Epidermal melanocyte (primary cell): ENCODE measurements around the gene TSPAN14.

ENCODE experiments used
- DNase-seq: peaks from one replicate; pipeline ENCODE4 v3.0.0; 2011; ENCODE audit warnings: low spot score; ENCODE audit not compliant: insufficient read length

The TSPAN14 gene

GRCh38 chr10:80421707-80422536, 32.2 kb upstream of the TSPAN14 start:
- DNase-seq, result no peak

GRCh38 chr10:80425901-80426300, 28.2 kb upstream of the TSPAN14 start:
- DNase-seq, result no peak

- DNase-seq, result no peak
Measured at GRCh38 chr10:80427541-80427940, 26.6 kb upstream of the TSPAN14 start.

- no peak for DNase-seq
Measured at GRCh38 chr10:80429521-80429973, 24.6 kb upstream of the TSPAN14 start.

- no peak for DNase-seq
Measured at GRCh38 chr10:80433134-80433533, 21.0 kb upstream of the TSPAN14 start.

- no peak for DNase-seq
Measured at GRCh38 chr10:80436446-80437098, 17.5 kb upstream of the TSPAN14 start.

- DNase-seq, result no peak
Measured at GRCh38 chr10:80437227-80437626, 16.9 kb upstream of the TSPAN14 start.

- no peak for DNase-seq
Measured at GRCh38 chr10:80441831-80442230, 12.3 kb upstream of the TSPAN14 start.

- DNase-seq, result no peak
Measured at GRCh38 chr10:80442879-80443278, 11.2 kb upstream of the TSPAN14 start.

GRCh38 chr10:80443531-80443974, 10.6 kb upstream of the TSPAN14 start:
- no peak for DNase-seq

GRCh38 chr10:80444124-80444523, 10.0 kb upstream of the TSPAN14 start:
- DNase-seq, result no peak

GRCh38 chr10:80444646-80445319, 9.3 kb upstream of the TSPAN14 start:
- DNase-seq, result peak; percentile 58

GRCh38 chr10:80447436-80448190, 6.5 kb upstream of the TSPAN14 start:
- no peak for DNase-seq

- no peak for DNase-seq
Measured at GRCh38 chr10:80448209-80448942, 5.7 kb upstream of the TSPAN14 start.

- no peak for DNase-seq
Measured at GRCh38 chr10:80449520-80449919, 4.6 kb upstream of the TSPAN14 start.

- DNase-seq, result no peak
Measured at GRCh38 chr10:80451132-80451531, 3.0 kb upstream of the TSPAN14 start.

GRCh38 chr10:80452069-80452468, 2.0 kb upstream of the TSPAN14 start:
- DNase-seq, result peak; percentile 58

- DNase-seq, result no peak
Measured at GRCh38 chr10:80452640-80453039, 1.5 kb upstream of the TSPAN14 start.

GRCh38 chr10:80453056-80453841, 861 bp upstream of the TSPAN14 start:
- no peak for DNase-seq
